Upper lobe of right lung (tissue), 1 donor: ENCODE measurements around the gene LIN37. TPM values are rescaled to one million over a fixed set of nuclear protein-coding genes. Genes with fewer than 3 reads are reported as not detected.

Experiments used
- ATAC-seq: fragments of 200-7000 bp; cut with Tn5 transposase; one replicate; pipeline ENCODE4 v1.9.1; 2020; ENCODE audit warnings: mild to moderate bottlenecking, moderate library complexity
- DNase-seq: peaks from one replicate; pipeline ENCODE4 v3.0.0-alpha.2; 2020
- H3K27ac ChIP-seq: fragments of 200-600 bp; one replicate; pipeline ENCODE4 v1.8.0; 2022
- H3K27me3 ChIP-seq: fragments of 200-600 bp; one replicate; pipeline ENCODE4 v1.8.0; 2022; ENCODE audit warnings: mild to moderate bottlenecking
- H3K36me3 ChIP-seq: fragments of 200-600 bp; one replicate; pipeline ENCODE4 v1.8.0; 2022
- H3K4me1 ChIP-seq: fragments of 200-600 bp; one replicate; pipeline ENCODE4 v1.8.0; 2022
- H3K4me3 ChIP-seq: fragments of 200-600 bp; one replicate; pipeline ENCODE4 v1.8.0; 2022; ENCODE audit warnings: mild to moderate bottlenecking
- H3K9me3 ChIP-seq: fragments of 200-600 bp; one replicate; pipeline ENCODE4 v1.8.0; 2022
- CTCF ChIP-seq: fragments of 200-600 bp; IDR thresholded peaks from one replicate; pipeline ENCODE4 v1.8.0; 2022; ENCODE audit warnings: antibody characterized with exemption
- intact Hi-C: fragments of 100-400 bp; cut with DNase I; formaldehyde crosslinking; loops from one replicate; pipeline ENCODE4 v1.11.0; 2022
- total RNA-seq: library from RNA; stranded (reverse); fragmentation: NEBNext Ultra II Directional; extraction: Animal tissue kit (Norgen Biotek cat#: 25700); gene quantifications from one replicate; pipeline ENCODE4 v1.2.1, GENCODE V29; 2021
- donor health status: DM: no; HTN: yes; CAD: no; lungs with severe emphysema.

Gene LIN37
- total RNA-seq, 1 donor from 2014 or later = 11.3 TPM

DNA sequence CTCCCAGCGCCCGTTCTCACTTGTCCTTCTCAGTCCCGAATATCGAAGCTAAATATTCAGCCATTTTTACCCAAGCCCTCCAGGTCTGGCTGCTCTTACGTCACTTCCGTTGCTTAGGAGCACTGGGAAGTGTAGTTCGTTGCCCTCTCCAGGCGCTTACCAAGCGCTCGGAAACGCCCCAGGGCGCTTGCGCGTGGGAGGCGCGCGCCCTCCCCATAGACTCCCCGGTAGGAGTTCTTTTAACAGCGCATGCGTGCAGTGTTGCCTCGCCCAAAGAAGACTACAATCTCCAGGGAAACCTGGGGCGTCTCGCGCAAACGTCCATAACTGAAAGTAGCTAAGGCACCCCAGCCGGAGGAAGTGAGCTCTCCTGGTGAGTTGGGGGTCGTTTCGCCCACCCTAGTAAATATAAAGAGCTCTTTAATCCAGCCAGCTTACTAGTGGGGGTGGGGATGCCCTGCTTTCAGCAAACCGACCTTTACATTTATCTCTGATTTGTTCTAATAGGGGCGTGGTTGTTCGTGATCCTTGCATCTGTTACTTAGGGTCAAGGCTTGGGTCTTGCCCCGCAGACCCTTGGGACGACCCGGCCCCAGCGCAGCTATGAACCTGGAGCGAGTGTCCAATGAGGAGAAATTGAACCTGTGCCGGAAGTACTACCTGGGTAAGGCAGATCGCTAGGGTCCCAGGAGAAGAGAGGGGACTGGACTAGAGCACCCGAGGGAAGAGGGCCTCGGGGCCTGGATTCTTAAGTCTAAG is 2.9 kb upstream of the LIN37 start, which contains the start of the genes PSENEN and U2AF1L4:
PSENEN (plus strand) TSS at position 324 of the 759 bp plus-strand sequence; CDS start at position 604, 280 bp downstream.
U2AF1L4 (minus strand) TSS at position 91 of the 759 bp plus-strand sequence; CDS start at position 64, 27 bp downstream.
- H3K36me3 ChIP-seq = no peaks in the 10 kb centered on the region
- intact Hi-C loops = no loop called here
- ATAC-seq = peak; percentile 76
- peak; percentile 98 for DNase-seq
- TF ChIP-seq CTCF = no peak
- H3K27me3 ChIP-seq = no peaks in the 10 kb centered on the region
- H3K9me3 ChIP-seq = no peaks in the 10 kb centered on the region
- peak within 1 kb of the TSS; percentile 93 for H3K4me3 ChIP-seq
- peaks cover 38% of the 10 kb centered on the region for H3K4me1 ChIP-seq
- H3K27ac ChIP-seq = peak within 1 kb of the TSS; percentile 100

GRCh38 chr19:35746087-35746462 is 2.3 kb upstream of the LIN37 start:
- Histone ChIP-seq H3K36me3 (no peaks in the 10 kb centered on the region), H3K9me3 (no peaks in the 10 kb centered on the region), H3K4me3 (peak overlapping the region; percentile 93), H3K4me1 (peaks cover 37% of the 10 kb centered on the region), H3K27ac (peak overlapping the region; percentile 100), H3K27me3 (no peaks in the 10 kb centered on the region)
- intact Hi-C loops = no loop called here
- no peak for TF ChIP-seq CTCF
- ATAC-seq (no peak), DNase-seq (no peak)

- peak overlapping the region; percentile 93 for H3K4me3 ChIP-seq
- ATAC-seq (no peak), DNase-seq (no peak)
- peaks cover 2% of the 10 kb centered on the region for H3K36me3 ChIP-seq
- peaks cover 35% of the 10 kb centered on the region for H3K4me1 ChIP-seq
- intact Hi-C loops = no loop called here
- no peaks in the 10 kb centered on the region for H3K9me3 ChIP-seq
- H3K27me3 ChIP-seq = no peaks in the 10 kb centered on the region
- H3K27ac ChIP-seq = peak overlapping the region; percentile 100
- TF ChIP-seq CTCF = no peak
These were observed 1.8 kb upstream of the LIN37 start for GRCh38 chr19:35746531-35746930.

DNA sequence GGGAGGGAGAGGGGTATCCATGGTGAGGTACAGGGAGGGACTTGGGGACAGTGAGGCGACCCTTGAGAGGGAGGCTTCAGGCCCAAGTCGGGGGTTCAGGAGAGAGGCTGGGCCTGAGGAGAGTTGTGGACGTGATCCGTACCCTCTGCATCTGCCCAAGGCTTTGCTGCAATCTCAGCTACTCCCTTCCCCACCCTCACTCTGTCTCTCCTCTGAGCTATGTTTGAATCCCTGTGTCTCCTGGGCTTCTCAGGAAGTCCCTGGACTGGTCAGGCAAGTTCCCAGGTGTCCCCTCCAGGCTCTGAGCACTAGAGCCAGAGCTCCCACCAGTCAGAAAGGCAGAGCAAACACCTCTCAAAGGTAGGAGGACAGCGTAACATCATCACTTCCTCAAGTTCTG is 1.8 kb downstream of the LIN37 start:
- peaks cover 30% of the 10 kb centered on the region for H3K36me3 ChIP-seq
- H3K9me3 ChIP-seq = no peaks in the 10 kb centered on the region
- H3K27me3 ChIP-seq = no peaks in the 10 kb centered on the region
- H3K27ac ChIP-seq = no peak overlapping the region
- TF ChIP-seq CTCF = no peak
- peaks cover 25% of the 10 kb centered on the region for H3K4me1 ChIP-seq
- ATAC-seq = no peak
- no peak overlapping the region for H3K4me3 ChIP-seq
- DNase-seq = no peak
- intact Hi-C loops = no loop called here

DNA sequence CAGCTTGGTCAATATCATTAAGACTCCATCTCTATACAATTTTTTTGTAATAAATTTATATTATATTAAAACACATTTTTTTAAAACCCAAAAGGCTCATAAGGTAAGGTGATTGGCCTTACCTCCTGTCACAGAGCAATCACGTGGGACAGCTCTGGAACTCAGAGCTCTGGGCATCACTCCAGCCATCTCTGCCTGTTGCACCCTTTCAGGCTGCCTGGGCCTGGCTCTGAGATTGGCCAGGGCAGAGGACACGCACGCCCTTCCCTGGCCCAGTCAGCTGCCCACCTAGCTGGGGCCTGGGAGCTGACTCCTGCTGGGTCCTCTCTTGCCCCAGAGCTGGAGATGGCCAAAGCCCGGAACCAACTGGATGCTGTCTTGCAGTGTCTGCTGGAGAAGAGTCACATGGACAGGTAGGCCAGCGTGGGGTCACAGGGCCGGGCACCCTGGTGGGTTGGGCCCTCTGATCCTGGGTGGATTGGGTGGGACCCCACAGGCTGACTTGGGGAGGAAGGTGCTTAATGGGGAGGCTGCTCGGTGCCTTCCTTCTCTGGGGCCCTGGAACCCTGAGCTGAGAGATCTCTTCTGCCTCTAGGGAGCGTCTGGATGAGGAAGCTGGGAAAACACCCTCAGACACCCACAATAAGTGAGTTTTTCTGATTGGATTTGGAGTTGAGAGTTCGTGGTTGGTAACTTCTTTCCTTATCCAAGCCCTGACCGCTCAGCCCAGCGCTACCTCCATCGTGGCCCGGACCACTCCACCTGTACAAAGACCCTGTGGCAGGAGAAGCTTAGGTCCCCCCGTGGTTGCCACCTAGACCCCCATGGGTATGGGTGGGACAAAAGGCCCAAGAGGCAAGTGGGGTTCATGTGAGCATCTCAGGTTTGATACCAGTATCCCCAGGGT is 3.7 kb downstream of the LIN37 start:
- Histone ChIP-seq H3K9me3 (no peaks in the 10 kb centered on the region), H3K27me3 (no peaks in the 10 kb centered on the region), H3K4me1 (peaks cover 19% of the 10 kb centered on the region), H3K27ac (no peak overlapping the region), H3K4me3 (no peak overlapping the region), H3K36me3 (peaks cover 30% of the 10 kb centered on the region)
- intact Hi-C loops = no loop called here
- TF ChIP-seq CTCF = no peak
- no peak for ATAC-seq
- no peak for DNase-seq
